ENCODE data around the gene SPINK4.

Gene SPINK4

GRCh38 chr9:33263131-33264002, 23.4 kb downstream of the SPINK4 start:
- peak; percentile 2 for DNase-seq

DNA sequence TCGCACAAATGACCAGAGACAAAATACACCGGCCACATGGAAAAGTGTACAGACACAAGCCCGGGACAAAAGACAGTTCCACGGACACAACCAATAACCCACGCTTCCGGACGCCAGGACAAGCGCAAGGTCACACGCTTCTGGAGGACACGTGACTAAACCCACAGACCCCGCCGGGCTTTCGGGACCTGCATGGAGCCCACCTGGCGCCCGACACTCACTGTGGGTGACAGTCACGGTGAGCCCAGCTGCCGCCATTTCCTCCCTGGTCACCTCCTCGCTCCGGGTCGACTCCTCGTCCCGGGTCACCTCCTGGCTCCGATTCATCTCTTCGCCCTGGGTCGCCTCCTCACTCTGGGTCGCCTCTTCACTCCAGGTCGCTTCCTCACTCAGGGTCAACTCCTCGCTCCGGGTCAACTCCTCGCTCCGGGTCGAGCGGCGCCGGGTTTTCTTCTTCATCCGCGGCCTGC, 24.1 kb downstream of the SPINK4 start:
- peak; percentile 3 for DNase-seq

DNA sequence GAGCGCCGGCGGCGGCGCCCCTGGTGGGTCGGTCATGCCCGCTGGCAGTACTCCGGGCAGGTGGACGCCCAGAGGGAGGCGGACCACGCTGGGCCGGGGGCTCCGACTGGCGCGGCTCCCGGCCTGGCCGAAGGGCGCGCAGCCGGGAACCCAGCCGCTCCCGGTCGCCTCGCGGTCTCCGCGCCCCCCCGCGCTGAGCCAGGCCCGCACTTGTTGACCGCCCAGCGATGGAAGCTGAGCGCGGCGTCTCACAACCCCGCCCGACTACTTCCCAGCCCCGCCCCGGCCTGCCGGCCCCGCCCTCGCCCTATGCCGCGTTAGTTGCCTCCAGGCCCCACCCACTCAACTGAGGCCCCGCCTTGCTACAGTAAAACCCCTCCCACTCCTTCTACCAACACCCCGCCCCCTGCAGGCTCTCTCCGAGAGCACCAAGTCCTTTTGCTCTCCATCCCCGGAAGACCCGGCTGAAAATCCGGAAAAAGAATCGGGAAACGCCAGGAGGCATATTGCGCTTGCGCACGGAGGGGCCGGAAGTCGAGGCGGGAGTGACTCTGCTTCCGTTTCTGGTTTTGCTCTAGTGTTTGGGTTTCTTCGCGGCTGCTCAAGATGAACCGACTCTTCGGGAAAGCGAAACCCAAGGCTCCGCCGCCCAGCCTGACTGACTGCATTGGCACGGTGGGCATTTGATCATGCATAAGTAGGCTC, 24.7 kb downstream of the SPINK4 start, which contains the start of the genes BAG1 and CHMP5:
TSS of gene BAG1 (minus strand) at position 236 of the 705 bp plus-strand sequence.
TSS of gene CHMP5 (plus strand) at position 577 of the 705 bp plus-strand sequence. CDS start at position 607, 30 bp downstream.
- DNase-seq = peak; percentile 94

- DNase-seq = no peak
Observed at GRCh38 chr9:33265211-33265865, 25.4 kb downstream of the SPINK4 start.

- DNase-seq = no peak
Observed at GRCh38 chr9:33267151-33267767, 27.3 kb downstream of the SPINK4 start.

- no peak for DNase-seq
Observed at GRCh38 chr9:33270146-33270545, 30.2 kb downstream of the SPINK4 start.

GRCh38 chr9:33272061-33272460, 32.1 kb downstream of the SPINK4 start:
- no peak for DNase-seq

GRCh38 chr9:33273266-33273971, 33.5 kb downstream of the SPINK4 start:
- no peak for DNase-seq

- DNase-seq = no peak
Observed at GRCh38 chr9:33273972-33274328, 34.0 kb downstream of the SPINK4 start.

DNA sequence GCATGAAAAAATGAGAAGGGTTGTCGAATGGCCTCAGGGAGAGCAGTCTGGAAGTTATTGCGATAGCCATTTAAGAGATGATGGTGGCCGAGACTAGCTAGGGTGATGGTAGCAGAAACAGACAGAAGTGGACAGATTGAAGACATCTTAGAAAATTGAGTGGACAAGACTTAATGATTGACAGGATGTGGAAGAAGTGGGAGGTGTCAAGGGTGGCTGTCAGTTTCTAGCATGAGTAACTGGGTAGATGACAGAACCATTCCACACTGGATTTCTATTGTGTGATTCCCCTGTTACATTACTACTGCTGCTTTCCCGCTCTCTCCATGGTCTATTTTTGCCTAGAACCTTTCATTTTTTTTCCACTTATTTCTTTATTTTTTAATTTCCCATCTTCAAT, 37.5 kb downstream of the SPINK4 start:
- no peak for DNase-seq

- DNase-seq = no peak
Observed at GRCh38 chr9:33285502-33285901, 45.5 kb downstream of the SPINK4 start.

DNA sequence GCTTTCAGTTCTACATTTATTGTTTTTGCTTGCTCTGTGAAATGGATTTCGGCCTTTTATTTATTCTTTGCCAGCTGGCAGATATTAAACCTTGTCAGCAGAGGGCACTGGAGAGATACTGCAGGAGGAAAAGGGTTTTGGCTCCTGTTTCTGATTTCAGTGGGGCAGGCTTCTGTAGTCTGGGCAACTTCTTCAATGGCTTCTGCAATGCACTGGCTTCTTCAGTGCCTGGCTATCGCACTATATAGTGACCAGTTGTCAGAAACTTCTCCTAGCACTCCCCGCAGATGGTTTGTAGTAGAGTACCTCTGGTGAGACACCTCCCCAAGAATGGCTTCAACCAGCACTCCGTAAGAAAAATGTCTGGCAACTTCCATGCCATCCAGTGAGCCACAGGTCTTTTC, 47.1 kb downstream of the SPINK4 start:
- DNase-seq = peak; percentile 59

DNA sequence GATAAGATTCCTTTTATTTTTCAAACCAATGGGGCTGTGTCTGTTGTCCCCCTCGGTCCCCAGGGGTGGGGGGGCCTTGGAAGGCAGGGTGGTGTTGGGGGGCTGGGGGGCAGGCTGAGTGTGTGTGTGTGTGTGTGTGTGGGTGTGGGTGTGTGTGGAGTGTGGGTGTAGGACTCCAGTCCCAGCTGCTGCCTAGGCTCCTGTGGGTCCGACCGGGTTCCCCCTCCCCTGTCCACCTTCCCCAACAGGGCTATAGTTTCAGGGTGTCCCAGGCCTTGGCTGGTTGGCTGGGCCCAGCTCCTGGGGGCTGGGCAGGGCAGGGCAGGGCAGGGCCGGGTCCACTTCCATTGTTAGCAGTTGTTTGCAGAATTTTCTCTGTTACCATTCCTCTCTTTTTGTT, 48.3 kb downstream of the SPINK4 start:
- DNase-seq = no peak

DNA sequence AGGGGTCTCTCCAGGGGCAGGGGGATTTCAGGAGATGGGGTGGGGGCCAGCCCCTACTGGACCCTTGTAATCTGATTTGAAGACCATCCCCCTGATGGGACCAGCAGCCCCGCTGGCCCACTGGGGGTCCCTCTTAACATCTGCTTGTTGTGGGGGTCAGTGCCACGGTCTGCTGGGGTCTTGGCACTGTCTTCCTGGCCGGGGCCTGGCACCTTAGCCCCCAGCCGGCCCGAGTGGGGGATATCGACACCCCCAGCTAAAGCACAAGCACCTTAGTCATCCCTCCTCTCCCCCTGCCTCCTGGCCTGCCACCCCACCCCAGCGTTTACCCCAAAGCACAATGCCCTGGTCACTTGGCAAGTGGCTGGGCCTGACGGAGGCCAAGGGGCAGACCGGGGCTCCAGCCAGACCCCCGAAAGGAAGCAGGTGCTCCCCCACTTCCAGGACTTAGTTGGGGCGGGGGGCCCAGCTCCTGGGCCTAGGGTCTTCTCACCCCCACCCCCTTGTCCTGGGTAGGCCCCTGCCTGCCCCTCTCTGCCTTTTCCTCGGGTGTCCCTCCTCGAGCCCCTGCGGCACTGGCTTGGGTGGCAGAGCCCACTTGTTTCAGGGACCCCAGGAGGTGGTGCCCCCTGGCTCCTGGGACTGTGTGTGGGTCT, 49.0 kb downstream of the SPINK4 start:
- no peak for DNase-seq

DNA sequence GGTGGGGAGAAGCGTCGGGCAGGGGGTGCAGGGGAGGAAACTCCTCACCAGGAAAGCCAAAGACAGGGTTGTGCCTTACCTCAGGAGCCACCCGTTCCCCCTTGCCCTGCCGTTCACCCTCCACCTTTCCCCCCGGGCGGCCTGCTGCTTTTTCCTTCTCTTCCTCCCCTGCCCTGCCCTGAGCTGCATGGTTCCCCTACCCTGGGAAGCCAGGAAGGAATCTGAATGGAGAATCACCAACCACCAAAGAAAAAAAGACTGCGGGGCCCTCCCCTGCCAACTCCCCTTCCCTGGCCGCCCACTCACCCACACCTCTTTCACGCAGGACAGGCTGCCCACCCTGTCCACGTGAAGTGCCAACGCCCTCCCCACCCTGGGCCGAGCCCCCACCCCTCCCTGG, 49.5 kb downstream of the SPINK4 start:
- no peak for DNase-seq

GRCh38 chr9:33289936-33290246, 49.9 kb downstream of the SPINK4 start:
- no peak for DNase-seq

DNA sequence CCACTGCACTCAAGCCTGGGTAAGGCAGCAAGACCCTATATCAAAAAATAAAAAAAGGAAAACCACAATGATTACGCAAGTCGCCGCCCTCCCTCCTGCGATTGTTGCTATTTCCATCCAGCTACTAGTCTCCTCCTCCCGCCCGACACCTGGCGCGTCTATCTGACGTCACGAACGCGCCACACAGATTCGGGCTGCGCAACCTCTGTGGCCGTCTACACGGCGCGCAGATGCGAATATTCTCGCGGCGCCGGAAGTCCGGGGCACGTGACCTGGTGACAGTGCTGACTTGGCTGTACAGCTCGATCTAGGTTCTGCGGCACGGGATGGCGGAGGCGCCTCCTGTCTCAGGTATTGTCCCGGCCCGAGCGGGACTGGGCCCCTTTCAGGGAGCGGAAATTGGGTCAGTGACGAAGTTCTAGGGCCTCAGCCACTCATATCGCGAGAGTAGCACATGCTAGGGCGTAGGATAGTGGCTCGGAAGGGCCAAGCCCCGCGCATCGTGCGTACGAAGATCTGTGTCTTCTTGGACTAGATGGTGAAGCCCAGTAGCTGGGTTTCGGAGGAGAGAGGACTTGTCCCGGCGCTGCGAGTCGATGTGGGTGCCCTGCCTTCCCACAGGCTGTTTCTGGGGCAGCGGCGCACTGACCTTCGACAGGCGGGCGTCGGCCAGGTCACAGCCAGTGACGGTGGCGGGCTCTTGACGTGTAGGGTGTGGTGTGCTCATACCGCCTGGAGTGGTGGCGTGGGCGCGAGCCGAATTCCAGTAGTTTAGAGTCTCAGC, 50.5 kb downstream of the SPINK4 start, which contains the start of gene NFX1:
TSS of gene NFX1 (plus strand) at position 270 of the 784 bp plus-strand sequence. CDS start at position 327, 57 bp downstream.
- peak; percentile 91 for DNase-seq

- DNase-seq = peak; percentile 5
Observed at GRCh38 chr9:33291031-33291397, 51.0 kb downstream of the SPINK4 start.

GRCh38 chr9:33291901-33292300, 51.9 kb downstream of the SPINK4 start:
- DNase-seq = no peak

DNA sequence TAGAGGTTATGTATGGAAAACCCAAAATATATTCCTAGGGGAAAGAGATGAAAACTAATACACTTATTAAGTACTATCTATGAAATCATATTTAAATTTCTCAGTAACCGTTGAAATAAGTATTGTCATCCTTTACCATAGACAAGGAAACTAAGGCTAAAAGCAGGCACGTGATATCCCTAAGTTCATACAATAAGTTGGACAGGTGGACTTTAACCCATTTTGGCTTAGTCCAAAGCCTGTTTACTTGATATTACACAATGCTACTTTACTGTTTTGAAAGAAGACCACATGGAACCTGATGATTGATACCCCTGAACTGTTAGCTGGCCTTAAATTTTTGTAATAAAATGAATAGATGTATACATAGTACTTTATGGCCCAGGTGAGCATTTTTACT, 53.8 kb downstream of the SPINK4 start:
- no peak for DNase-seq

Measured in NCI-H2171 treated with DMSO at 0.1 percent for 48 hours (cell line).